H1 (cell line): Measurements from ENCODE around the gene C1QTNF1.

Experiments
- BRCA1 ChIP-seq: IDR thresholded peaks from 2 replicates; pipeline ENCODE4 v1.6.1; 2012; ENCODE audit warnings: low read depth, low read length, improper control_type of control experiment
- CEBPB ChIP-seq: IDR thresholded peaks from 2 replicates; pipeline ENCODE4 v1.6.1; 2012; ENCODE audit warnings: low read depth, low read length
- CHD2 ChIP-seq: IDR thresholded peaks from 2 replicates; pipeline ENCODE4 v1.6.1; 2012; ENCODE audit warnings: low read length, improper control_type of control experiment
- CTCF ChIP-seq, 3 experiments: IDR thresholded peaks; 1 replicate in 2 of 3; 2 replicates in 1 of 3; pipeline versions ENCODE4 v1.5.1 to v1.6.1; 2011; ENCODE audit warnings: low read length in 3 of 3, mild to moderate bottlenecking in 3 of 3, inconsistent platforms in 2 of 3, low read depth in 1 of 3, moderate library complexity in 1 of 3; ENCODE audit not compliant: insufficient read depth in 1 of 3; ENCODE audit errors: control extremely low read depth in 1 of 3
- HDAC2 ChIP-seq, 2 experiments: fragments of 300-600 bp in 1 of 2; sonication (generic) in 1 of 2; IDR thresholded peaks; 2 replicates each; pipeline ENCODE4 v1.6.1; 2011 to 2012; ENCODE audit warnings: low read depth in 2 of 2, low read length in 2 of 2, mild to moderate bottlenecking in 2 of 2, moderate library complexity in 2 of 2, borderline replicate concordance in 1 of 2, inconsistent platforms in 1 of 2
- POLR2A ChIP-seq, 2 experiments: IDR thresholded peaks; 1 replicate in 1 of 2; 2 replicates in 1 of 2; pipeline ENCODE4 v1.6.1; 2011; ENCODE audit warnings: low read depth in 2 of 2, low read length in 2 of 2, mild to moderate bottlenecking in 2 of 2; ENCODE audit errors: control extremely low read depth in 1 of 2
- POLR2AphosphoS5 ChIP-seq: IDR thresholded peaks from 2 replicates; pipeline ENCODE4 v1.6.1; 2011; ENCODE audit warnings: low read depth, low read length
- RAD21 ChIP-seq, 2 experiments: IDR thresholded peaks in 1 of 2; conservative IDR thresholded peaks in 1 of 2; 2 replicates each; pipeline ENCODE4 v1.6.1; 2011; ENCODE audit warnings: low read depth in 2 of 2, low read length in 2 of 2, improper control_type of control experiment in 1 of 2, inconsistent platforms in 1 of 2, mild to moderate bottlenecking in 1 of 2, moderate library complexity in 1 of 2
- RBBP5 ChIP-seq: IDR thresholded peaks from 2 replicates; pipeline ENCODE4 v1.7.1; 2012; ENCODE audit warnings: low read depth, mild to moderate bottlenecking, inconsistent platforms, low read length, moderate library complexity, borderline replicate concordance
- SP4 ChIP-seq: IDR thresholded peaks from 2 replicates; pipeline ENCODE4 v1.6.1; 2012; ENCODE audit warnings: low read length, inconsistent platforms
- TCF12 ChIP-seq: IDR thresholded peaks from 2 replicates; pipeline ENCODE4 v1.6.1; 2011; ENCODE audit warnings: low read depth, mild to moderate bottlenecking, low read length
- ZNF274 ChIP-seq: IDR thresholded peaks from 2 replicates; pipeline ENCODE4 v1.7.0; 2012; ENCODE audit warnings: low read length, borderline replicate concordance; ENCODE audit errors: extremely low read depth

- no peak for TF ChIP-seq RAD21 (IDR thresholded peaks at IDR 0.05 in 1 of 2, conservative IDR thresholded peaks at IDR 0.05 in 1 of 2; ENCODE audit: low read depth in 2 of 2, low read length in 2 of 2)
- no peak for TF ChIP-seq CTCF (IDR thresholded peaks at IDR 0.05; ENCODE audit: control extremely low read depth in 1 of 3, insufficient read depth in 1 of 3, low read depth in 1 of 3, low read length in 3 of 3)
- TF ChIP-seq POLR2A (IDR thresholded peaks at IDR 0.05; ENCODE audit: control extremely low read depth in 1 of 2, low read depth in 2 of 2, low read length in 2 of 2) = no peak
- TF ChIP-seq ZNF274 = no peak
- TF ChIP-seq TCF12 = no peak
- no peak for TF ChIP-seq HDAC2 (IDR thresholded peaks at IDR 0.05; ENCODE audit: borderline replicate concordance in 1 of 2, low read depth in 2 of 2, low read length in 2 of 2)
- TF ChIP-seq BRCA1 = no peak
- no peak for TF ChIP-seq RBBP5
- TF ChIP-seq CHD2 = no peak
- TF ChIP-seq POLR2AphosphoS5 = no peak
- no peak for TF ChIP-seq CEBPB
- no peak for TF ChIP-seq SP4
Measured at GRCh38 chr17:79000396-79001189, 23.4 kb upstream of the C1QTNF1 start.
